Stomach (tissue), 4 donors: ENCODE data around the gene NDUFB4.

Experiments used
- POLR2A ChIP-seq, 4 donors: fragments of 450-650 bp; IDR thresholded peaks; one replicate each; pipeline ENCODE4 v1.6.1; 2016; ENCODE audit warnings: antibody characterized with exemption in 4 of 4, control low read depth in 2 of 4, mild to moderate bottlenecking in 1 of 4, moderate library complexity in 1 of 4
- POLR2AphosphoS5 ChIP-seq, 3 donors: sonication (generic); formaldehyde crosslinking; IDR thresholded peaks; one replicate each; pipeline ENCODE4 v1.6.1; 2016; ENCODE audit warnings: antibody characterized with exemption in 3 of 3
- TF ChIP-seq, protein P1 (sequence below), 7 experiments: fragments of 450-650 bp in 4 of 7; fragments of 200-600 bp in 3 of 7; sonication (generic) in 3 of 7; IDR thresholded peaks; one replicate each; pipeline ENCODE4 v1.5.1; 2016 to 2019; ENCODE audit warnings: antibody characterized with exemption in 7 of 7, control low read depth in 2 of 7, mild to moderate bottlenecking in 1 of 7

DNA sequence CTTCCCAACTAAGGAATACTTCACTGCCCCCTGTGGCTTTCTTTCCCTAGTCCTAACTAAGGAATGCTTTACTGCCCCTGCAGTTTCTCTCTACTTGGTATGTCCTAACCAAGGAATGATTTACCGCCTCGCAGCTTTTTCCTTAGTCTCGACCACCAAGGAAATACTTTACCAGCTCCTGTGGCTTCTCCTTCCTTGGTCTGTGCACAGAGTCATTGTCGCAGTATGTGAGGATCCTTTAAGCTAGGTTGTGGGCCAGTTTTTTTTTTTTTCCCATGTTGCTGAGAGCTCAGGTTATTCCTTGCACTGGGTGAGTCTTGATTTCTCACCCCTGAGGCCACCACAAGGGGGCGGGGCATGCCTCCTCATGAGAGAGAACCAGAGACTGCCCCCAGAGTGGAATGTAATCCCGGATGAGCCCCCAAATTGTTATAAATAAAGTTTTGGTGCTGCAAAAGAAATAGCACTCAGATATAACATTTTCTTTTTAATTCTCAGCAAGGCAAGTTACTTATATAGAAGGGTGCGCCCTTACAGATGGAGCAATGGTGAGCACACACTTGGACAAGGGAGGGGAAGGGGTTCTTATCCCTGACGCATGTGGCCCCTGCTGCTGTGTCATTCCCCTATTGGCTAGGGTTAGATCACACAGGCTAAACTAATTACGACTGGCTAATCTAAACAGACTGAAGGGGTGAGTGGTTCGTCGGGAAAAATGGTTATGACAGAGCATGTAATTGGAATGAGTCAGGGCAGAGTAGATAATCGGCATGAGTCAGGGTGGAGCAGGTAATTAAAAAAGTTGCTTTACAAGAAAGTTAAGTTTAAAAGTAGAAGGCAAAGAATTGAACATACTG lies 27.0 kb downstream of the NDUFB4 start:
- TF ChIP-seq POLR2A (IDR thresholded peaks at IDR 0.05): no peak
- TF ChIP-seq, protein P1, sequence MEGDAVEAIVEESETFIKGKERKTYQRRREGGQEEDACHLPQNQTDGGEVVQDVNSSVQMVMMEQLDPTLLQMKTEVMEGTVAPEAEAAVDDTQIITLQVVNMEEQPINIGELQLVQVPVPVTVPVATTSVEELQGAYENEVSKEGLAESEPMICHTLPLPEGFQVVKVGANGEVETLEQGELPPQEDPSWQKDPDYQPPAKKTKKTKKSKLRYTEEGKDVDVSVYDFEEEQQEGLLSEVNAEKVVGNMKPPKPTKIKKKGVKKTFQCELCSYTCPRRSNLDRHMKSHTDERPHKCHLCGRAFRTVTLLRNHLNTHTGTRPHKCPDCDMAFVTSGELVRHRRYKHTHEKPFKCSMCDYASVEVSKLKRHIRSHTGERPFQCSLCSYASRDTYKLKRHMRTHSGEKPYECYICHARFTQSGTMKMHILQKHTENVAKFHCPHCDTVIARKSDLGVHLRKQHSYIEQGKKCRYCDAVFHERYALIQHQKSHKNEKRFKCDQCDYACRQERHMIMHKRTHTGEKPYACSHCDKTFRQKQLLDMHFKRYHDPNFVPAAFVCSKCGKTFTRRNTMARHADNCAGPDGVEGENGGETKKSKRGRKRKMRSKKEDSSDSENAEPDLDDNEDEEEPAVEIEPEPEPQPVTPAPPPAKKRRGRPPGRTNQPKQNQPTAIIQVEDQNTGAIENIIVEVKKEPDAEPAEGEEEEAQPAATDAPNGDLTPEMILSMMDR (IDR thresholded peaks at IDR 0.05): no peak
- no peak for TF ChIP-seq POLR2AphosphoS5 (IDR thresholded peaks at IDR 0.05)
